ENCODE results near the gene OR5K2.

The OR5K2 gene

GRCh38 chr3:98522544-98523281, 25.2 kb downstream of the OR5K2 start, which contains the start of gene CLDND1:
TSS of gene CLDND1 (minus strand) at chr3:98522902. CDS start at chr3:98521424, 1,478 bp downstream.
- Histone ChIP-seq H3K4me3 (ENCODE audit: low read depth, low read length) (peak within 1 kb of the TSS; percentile 79), H3K9ac (ENCODE audit: low read length) (peak within 1 kb of the TSS; percentile 72), H3K36me3 (ENCODE audit: control insufficient read depth, insufficient read depth, low read length) (peaks cover 34% of the 10 kb centered on the region), H3K27ac (ENCODE audit: low read depth, low read length) (peak within 1 kb of the TSS; percentile 66), H3K9me3 (ENCODE audit: control insufficient read depth, insufficient read depth, low read depth, low read length) (no peaks in the 10 kb centered on the region), H3K4me1 (ENCODE audit: control insufficient read depth, insufficient read depth, low read length) (peaks cover 24% of the 10 kb centered on the region; the same call in 1 of the 2 replicates), H3K27me3 (ENCODE audit: control insufficient read depth, insufficient read depth, low read length) (no peaks in the 10 kb centered on the region)

- Histone ChIP-seq H3K4me1 (ENCODE audit: control insufficient read depth, insufficient read depth, low read length) (peaks cover 9% of the 10 kb centered on the region; the same call in 1 of the 2 replicates), H3K27me3 (ENCODE audit: control insufficient read depth, insufficient read depth, low read length) (no peaks in the 10 kb centered on the region), H3K36me3 (ENCODE audit: control insufficient read depth, insufficient read depth, low read length) (peaks cover 7% of the 10 kb centered on the region), H3K9ac (ENCODE audit: low read length) (no peak overlapping the region), H3K27ac (ENCODE audit: low read depth, low read length) (no peak overlapping the region), H3K9me3 (ENCODE audit: control insufficient read depth, insufficient read depth, low read depth, low read length) (no peaks in the 10 kb centered on the region), H3K4me3 (ENCODE audit: low read depth, low read length) (no peak overlapping the region)
Measured at GRCh38 chr3:98525494-98525893, 28.0 kb downstream of the OR5K2 start.

GRCh38 chr3:98528474-98529346, 31.2 kb downstream of the OR5K2 start:
- no peak overlapping the region for H3K4me3 ChIP-seq (ENCODE audit: low read depth, low read length)
- H3K27me3 ChIP-seq (ENCODE audit: control insufficient read depth, insufficient read depth, low read length): no peaks in the 10 kb centered on the region

GRCh38 chr3:98529856-98530459, 32.5 kb downstream of the OR5K2 start:
- Histone ChIP-seq H3K4me1 (ENCODE audit: control insufficient read depth, insufficient read depth, low read length) (no peaks in the 10 kb centered on the region), H3K9ac (ENCODE audit: low read length) (no peak overlapping the region), H3K27me3 (ENCODE audit: control insufficient read depth, insufficient read depth, low read length) (no peaks in the 10 kb centered on the region), H3K4me3 (ENCODE audit: low read depth, low read length) (no peak overlapping the region), H3K27ac (ENCODE audit: low read depth, low read length) (no peak overlapping the region), H3K36me3 (ENCODE audit: control insufficient read depth, insufficient read depth, low read length) (no peaks in the 10 kb centered on the region), H3K9me3 (ENCODE audit: control insufficient read depth, insufficient read depth, low read depth, low read length) (no peaks in the 10 kb centered on the region)

More at GRCh38 chr3:98528474-98529346, 31.2 kb downstream of the OR5K2 start:
- H3K27ac ChIP-seq (ENCODE audit: low read depth, low read length): no peak overlapping the region
- no peaks in the 10 kb centered on the region for H3K36me3 ChIP-seq (ENCODE audit: control insufficient read depth, insufficient read depth, low read length)
- no peaks in the 10 kb centered on the region for H3K9me3 ChIP-seq (ENCODE audit: control insufficient read depth, insufficient read depth, low read depth, low read length)
- no peak overlapping the region for H3K9ac ChIP-seq (ENCODE audit: low read length)
- no peaks in the 10 kb centered on the region for H3K4me1 ChIP-seq (ENCODE audit: control insufficient read depth, insufficient read depth, low read length)

GRCh38 chr3:98530676-98531075, 33.2 kb downstream of the OR5K2 start:
- Histone ChIP-seq H3K9ac (ENCODE audit: low read length) (no peak overlapping the region), H3K27ac (ENCODE audit: low read depth, low read length) (no peak overlapping the region), H3K4me1 (ENCODE audit: control insufficient read depth, insufficient read depth, low read length) (no peaks in the 10 kb centered on the region), H3K4me3 (ENCODE audit: low read depth, low read length) (no peak overlapping the region), H3K36me3 (ENCODE audit: control insufficient read depth, insufficient read depth, low read length) (no peaks in the 10 kb centered on the region), H3K9me3 (ENCODE audit: control insufficient read depth, insufficient read depth, low read depth, low read length) (no peaks in the 10 kb centered on the region), H3K27me3 (ENCODE audit: control insufficient read depth, insufficient read depth, low read length) (no peaks in the 10 kb centered on the region)

- H3K4me3 ChIP-seq (ENCODE audit: low read depth, low read length): no peak within 1 kb of the TSS
- no peaks in the 10 kb centered on the region for H3K9me3 ChIP-seq (ENCODE audit: control insufficient read depth, insufficient read depth, low read depth, low read length)
- H3K27me3 ChIP-seq (ENCODE audit: control insufficient read depth, insufficient read depth, low read length): no peaks in the 10 kb centered on the region
- H3K9ac ChIP-seq (ENCODE audit: low read length): no peak within 1 kb of the TSS
- no peak within 1 kb of the TSS for H3K27ac ChIP-seq (ENCODE audit: low read depth, low read length)
- H3K36me3 ChIP-seq (ENCODE audit: control insufficient read depth, insufficient read depth, low read length): no peaks in the 10 kb centered on the region
- no peaks in the 10 kb centered on the region; the same call in 1 of the 2 replicates for H3K4me1 ChIP-seq (ENCODE audit: control insufficient read depth, insufficient read depth, low read length)
Measured at GRCh38 chr3:98531622-98532274, 34.3 kb downstream of the OR5K2 start, which contains the start of gene GPR15. TSS of gene GPR15 (plus strand) at chr3:98531978. CDS start at chr3:98532034, 56 bp downstream.

GRCh38 chr3:98532275-98532637, 34.8 kb downstream of the OR5K2 start:
- no peaks in the 10 kb centered on the region for H3K36me3 ChIP-seq (ENCODE audit: control insufficient read depth, insufficient read depth, low read length)
- H3K9me3 ChIP-seq (ENCODE audit: control insufficient read depth, insufficient read depth, low read depth, low read length): no peaks in the 10 kb centered on the region
- H3K27ac ChIP-seq (ENCODE audit: low read depth, low read length): no peak overlapping the region
- no peak overlapping the region for H3K9ac ChIP-seq (ENCODE audit: low read length)
- H3K4me1 ChIP-seq (ENCODE audit: control insufficient read depth, insufficient read depth, low read length): no peaks in the 10 kb centered on the region; the same call in 1 of the 2 replicates
- no peaks in the 10 kb centered on the region for H3K27me3 ChIP-seq (ENCODE audit: control insufficient read depth, insufficient read depth, low read length)
- H3K4me3 ChIP-seq (ENCODE audit: low read depth, low read length): no peak overlapping the region

GRCh38 chr3:98532709-98533571, 35.5 kb downstream of the OR5K2 start:
- no peaks in the 10 kb centered on the region for H3K36me3 ChIP-seq (ENCODE audit: control insufficient read depth, insufficient read depth, low read length)
- H3K4me3 ChIP-seq (ENCODE audit: low read depth, low read length): no peak overlapping the region
- no peak overlapping the region for H3K27ac ChIP-seq (ENCODE audit: low read depth, low read length)
- H3K9me3 ChIP-seq (ENCODE audit: control insufficient read depth, insufficient read depth, low read depth, low read length): no peaks in the 10 kb centered on the region
- H3K27me3 ChIP-seq (ENCODE audit: control insufficient read depth, insufficient read depth, low read length): no peaks in the 10 kb centered on the region
- no peak overlapping the region for H3K9ac ChIP-seq (ENCODE audit: low read length)
- H3K4me1 ChIP-seq (ENCODE audit: control insufficient read depth, insufficient read depth, low read length): no peaks in the 10 kb centered on the region; the same call in 1 of the 2 replicates

GRCh38 chr3:98534168-98534567, 36.7 kb downstream of the OR5K2 start:
- Histone ChIP-seq H3K9ac (ENCODE audit: low read length) (no peak overlapping the region), H3K4me3 (ENCODE audit: low read depth, low read length) (no peak overlapping the region)

GRCh38 chr3:98534734-98535133, 37.3 kb downstream of the OR5K2 start:
- no peaks in the 10 kb centered on the region for H3K36me3 ChIP-seq (ENCODE audit: control insufficient read depth, insufficient read depth, low read length)
- H3K27ac ChIP-seq (ENCODE audit: low read depth, low read length): no peak overlapping the region
- no peaks in the 10 kb centered on the region; the same call in 1 of the 2 replicates for H3K4me1 ChIP-seq (ENCODE audit: control insufficient read depth, insufficient read depth, low read length)
- H3K9me3 ChIP-seq (ENCODE audit: control insufficient read depth, insufficient read depth, low read depth, low read length): no peaks in the 10 kb centered on the region
- no peak overlapping the region for H3K4me3 ChIP-seq (ENCODE audit: low read depth, low read length)
- no peaks in the 10 kb centered on the region for H3K27me3 ChIP-seq (ENCODE audit: control insufficient read depth, insufficient read depth, low read length)
- no peak overlapping the region for H3K9ac ChIP-seq (ENCODE audit: low read length)

More at GRCh38 chr3:98534168-98534567, 36.7 kb downstream of the OR5K2 start:
- no peaks in the 10 kb centered on the region for H3K27me3 ChIP-seq (ENCODE audit: control insufficient read depth, insufficient read depth, low read length)
- no peaks in the 10 kb centered on the region; the same call in 1 of the 2 replicates for H3K4me1 ChIP-seq (ENCODE audit: control insufficient read depth, insufficient read depth, low read length)
- no peak overlapping the region for H3K27ac ChIP-seq (ENCODE audit: low read depth, low read length)
- no peaks in the 10 kb centered on the region for H3K36me3 ChIP-seq (ENCODE audit: control insufficient read depth, insufficient read depth, low read length)
- H3K9me3 ChIP-seq (ENCODE audit: control insufficient read depth, insufficient read depth, low read depth, low read length): no peaks in the 10 kb centered on the region

Data from HUES6 (cell line).